ENCODE results near the gene CDH13.

Gene CDH13

GRCh38 chr16:82855471-82855870 is 228.7 kb downstream of the CDH13 start:
- no peak overlapping the region for H3K4me3 ChIP-seq (ENCODE audit: low read depth, low read length)
- POLR2A ChIA-PET, result no interaction called here

GRCh38 chr16:82857693-82858365 is 231.1 kb downstream of the CDH13 start:
- Histone ChIP-seq H3K9me3 (ENCODE audit: control insufficient read depth, insufficient read depth, low read depth, low read length) (no peaks in the 10 kb centered on the region), H3K4me3 (ENCODE audit: low read depth, low read length) (no peak overlapping the region), H3K27ac (ENCODE audit: extremely low read depth, low read depth, low read length) (no peak overlapping the region), H3K36me3 (ENCODE audit: control insufficient read depth in 2 of 2, insufficient read depth in 1 of 2, low read length in 2 of 2) (no peaks in the 10 kb centered on the region), H3K4me1 (ENCODE audit: control insufficient read depth, insufficient read depth, low read length) (no peaks in the 10 kb centered on the region)
- POLR2A ChIA-PET, result no interaction called here
- no peak for TF ChIP-seq ZNF404 (tag by site-specific recombination; IDR thresholded peaks at IDR 0.05)
- TF ChIP-seq ZNF621 (tag by site-specific recombination; IDR thresholded peaks at IDR 0.05), result no peak
- TF ChIP-seq ZNF302 (tag by site-specific recombination; IDR thresholded peaks at IDR 0.05; ENCODE audit: low read depth), result no peak
- TF ChIP-seq KLF8 (tag by site-specific recombination; IDR thresholded peaks at IDR 0.05), result no peak
- no peak for TF ChIP-seq ZFHX2 (tag by site-specific recombination; conservative IDR thresholded peaks at IDR 0.05)
- TF ChIP-seq CTCF (tag by site-specific recombination; IDR thresholded peaks at IDR 0.05), result no peak
- TF ChIP-seq ZBTB11 (tag by site-specific recombination; conservative IDR thresholded peaks at IDR 0.05; ENCODE audit: low read depth), result no peak
- no peak for TF ChIP-seq AEBP2 (tag by site-specific recombination; IDR thresholded peaks at IDR 0.05; ENCODE audit: borderline replicate concordance)
- no peak for TF ChIP-seq ZNF580 (tag by site-specific recombination; IDR thresholded peaks at IDR 0.05)
- TF ChIP-seq ZNF248 (tag by site-specific recombination; IDR thresholded peaks at IDR 0.05), result no peak
- TF ChIP-seq ZNF311 (tag by site-specific recombination; IDR thresholded peaks at IDR 0.05; ENCODE audit: borderline replicate concordance), result no peak
- no peak for TF ChIP-seq ZNF48 (tag by site-specific recombination; IDR thresholded peaks at IDR 0.05)
- TF ChIP-seq BCL11A (tag by site-specific recombination; IDR thresholded peaks at IDR 0.05; ENCODE audit: low read depth), result no peak
- TF ChIP-seq ZBTB8A (tag by site-specific recombination; IDR thresholded peaks at IDR 0.05), result no peak
- no peak for TF ChIP-seq ZNF114 (tag by site-specific recombination; IDR thresholded peaks at IDR 0.05)
- CTCF ChIA-PET, result no interaction called here

More at GRCh38 chr16:82855471-82855870, 228.7 kb downstream of the CDH13 start:
- CTCF ChIA-PET, result interaction anchor here (0.6 kb wide), 1 partner anchor 134 kb away, joined by 3 read pairs; no protein-coding TSS in a partner anchor
- Histone ChIP-seq H3K27ac (ENCODE audit: extremely low read depth, low read depth, low read length) (no peak overlapping the region), H3K9me3 (ENCODE audit: control insufficient read depth, insufficient read depth, low read depth, low read length) (no peaks in the 10 kb centered on the region), H3K36me3 (ENCODE audit: control insufficient read depth in 2 of 2, insufficient read depth in 1 of 2, low read length in 2 of 2) (no peaks in the 10 kb centered on the region), H3K4me1 (ENCODE audit: control insufficient read depth, insufficient read depth, low read length) (no peaks in the 10 kb centered on the region)
- TF ChIP-seq ZNF174 (tag by site-specific recombination; IDR thresholded peaks at IDR 0.05) (no peak), ZNF677 (tag by site-specific recombination; IDR thresholded peaks at IDR 0.05) (no peak), ZNF302 (tag by site-specific recombination; IDR thresholded peaks at IDR 0.05; ENCODE audit: low read depth) (no peak), ZNF155 (tag by site-specific recombination; IDR thresholded peaks at IDR 0.05) (no peak), ZNF585B (tag by site-specific recombination; IDR thresholded peaks at IDR 0.05) (no peak), ZNF433 (tag by site-specific recombination; IDR thresholded peaks at IDR 0.05; ENCODE audit: low read depth) (no peak), ZNF549 (tag by site-specific recombination; IDR thresholded peaks at IDR 0.05) (no peak), ZNF624 (tag by site-specific recombination; IDR thresholded peaks at IDR 0.05) (no peak)

Data from HEK293 (cell line).